GM19043 (cell line): ENCODE data around the gene PEX14.

ENCODE experiments used
- ATAC-seq: cut with Tn5 transposase; IDR thresholded peaks from one replicate; pipeline ENCODE4 v1.9.1; 2021; ENCODE audit warnings: low read depth; ENCODE audit not compliant: unreplicated experiment

The PEX14 gene

DNA sequence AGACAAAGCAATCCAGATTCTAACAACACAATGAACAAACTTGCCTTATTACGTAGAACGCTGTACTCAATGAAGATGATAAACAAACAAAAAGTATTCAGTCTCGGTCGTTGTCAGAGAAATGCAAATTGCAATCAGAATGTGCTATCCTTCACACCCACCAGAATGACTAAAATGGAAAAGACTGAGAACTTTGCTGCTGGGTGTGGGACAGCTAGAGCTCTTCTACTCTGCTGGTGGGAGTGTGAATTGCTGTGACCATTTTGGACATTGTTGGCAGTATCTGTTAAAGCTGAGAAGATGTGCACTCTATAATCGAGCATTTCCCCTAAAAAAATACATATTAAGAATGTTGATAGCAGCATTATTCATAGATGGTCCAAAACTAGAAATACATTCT lies 111.4 kb downstream of the PEX14 start:
- ATAC-seq, result no peak

DNA sequence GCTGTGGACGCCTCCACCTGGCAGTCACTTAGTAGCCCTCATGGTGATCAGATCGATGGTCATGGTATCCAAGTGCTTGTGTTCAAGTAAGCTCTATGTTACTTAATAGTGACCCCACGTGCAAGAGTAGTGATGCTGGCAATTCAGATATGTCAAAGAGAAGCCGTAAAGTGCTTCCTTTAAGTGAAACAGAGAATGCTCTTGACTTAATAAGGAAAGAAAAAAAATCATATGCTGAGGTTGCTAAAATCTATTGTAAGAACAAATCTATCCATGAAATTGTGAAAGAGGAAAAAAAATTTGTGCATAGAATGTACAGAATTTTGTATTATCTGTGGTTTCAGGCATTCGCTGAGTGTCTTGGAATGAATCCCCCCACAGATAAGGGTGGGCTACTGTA lies 113.9 kb downstream of the PEX14 start:
- ATAC-seq, result no peak

DNA sequence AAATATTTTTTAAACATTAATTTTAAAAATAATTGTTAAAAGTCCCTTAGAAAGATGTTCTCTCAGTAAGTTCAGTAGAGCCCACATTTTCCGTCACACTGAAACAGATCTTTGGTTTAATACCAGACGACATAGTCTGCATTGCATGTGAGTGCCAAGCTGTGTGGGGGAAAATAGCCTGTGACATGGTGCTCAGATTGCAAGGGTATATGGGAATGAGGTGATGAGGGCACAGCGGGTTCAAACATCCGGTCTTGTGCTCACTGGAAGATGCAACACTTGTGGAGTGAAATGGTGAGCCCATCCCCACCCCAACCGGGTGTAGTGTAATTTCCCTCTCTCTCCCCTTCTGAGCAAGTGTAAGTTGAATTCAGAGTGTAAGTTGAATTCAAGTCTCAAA lies 114.3 kb downstream of the PEX14 start:
- ATAC-seq, result no peak

DNA sequence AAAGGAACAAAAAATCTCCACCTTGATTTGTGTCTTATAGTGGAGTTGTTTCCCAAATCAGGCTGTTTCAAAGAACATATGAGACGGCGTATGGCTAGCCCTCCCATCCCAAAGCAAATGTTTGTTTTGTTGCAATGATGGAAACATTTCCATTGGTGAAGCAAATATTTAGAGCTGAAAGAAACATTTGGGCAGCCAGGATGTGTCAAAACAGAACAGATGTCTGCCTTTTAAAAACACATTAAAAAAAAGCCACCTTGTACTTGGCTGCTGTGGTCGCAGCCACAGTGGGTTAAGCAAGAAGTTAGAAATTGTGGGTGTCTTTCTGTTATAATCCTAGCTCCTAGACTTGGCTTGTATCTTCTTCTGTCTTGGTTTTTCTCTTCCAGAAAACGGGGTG lies 116.3 kb downstream of the PEX14 start:
- no peak for ATAC-seq

DNA sequence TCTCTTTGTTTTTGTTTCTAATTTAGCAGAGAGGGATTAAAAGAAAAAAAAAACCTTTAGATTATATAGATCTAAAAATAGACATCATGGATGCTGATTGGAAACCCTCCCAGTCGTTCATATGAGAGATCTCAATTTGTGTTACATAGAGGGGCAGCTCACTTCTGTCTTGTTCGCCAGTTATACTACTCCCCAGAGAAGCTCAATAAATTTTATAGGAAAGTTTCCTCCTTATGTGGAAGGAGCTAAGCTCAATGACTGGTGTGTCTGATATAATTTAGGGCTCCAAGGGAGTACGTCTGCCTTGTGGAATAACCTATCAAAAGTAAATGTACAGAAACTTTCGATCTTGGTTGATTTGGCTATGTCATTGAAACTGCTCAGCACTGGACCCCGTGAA lies 117.6 kb downstream of the PEX14 start:
- no peak for ATAC-seq

DNA sequence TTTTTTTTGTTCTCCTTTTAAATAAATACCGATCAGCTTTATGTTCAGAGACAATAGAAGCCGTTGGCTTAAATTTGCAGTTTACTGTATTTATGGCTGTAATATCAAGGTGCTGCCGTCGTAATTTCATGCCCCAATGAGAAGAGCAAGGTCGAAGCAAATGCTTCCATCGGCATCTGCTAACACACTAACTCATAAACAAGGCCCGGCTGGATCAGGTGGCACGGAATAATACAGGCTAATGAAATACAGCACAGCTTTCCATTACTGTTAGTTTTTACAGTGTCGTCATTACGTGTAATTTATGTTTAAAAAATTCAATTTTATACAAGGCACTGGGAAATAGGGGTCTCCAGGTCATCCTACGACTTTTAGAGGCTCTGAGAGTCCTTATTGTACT lies 119.0 kb downstream of the PEX14 start:
- no peak for ATAC-seq

DNA sequence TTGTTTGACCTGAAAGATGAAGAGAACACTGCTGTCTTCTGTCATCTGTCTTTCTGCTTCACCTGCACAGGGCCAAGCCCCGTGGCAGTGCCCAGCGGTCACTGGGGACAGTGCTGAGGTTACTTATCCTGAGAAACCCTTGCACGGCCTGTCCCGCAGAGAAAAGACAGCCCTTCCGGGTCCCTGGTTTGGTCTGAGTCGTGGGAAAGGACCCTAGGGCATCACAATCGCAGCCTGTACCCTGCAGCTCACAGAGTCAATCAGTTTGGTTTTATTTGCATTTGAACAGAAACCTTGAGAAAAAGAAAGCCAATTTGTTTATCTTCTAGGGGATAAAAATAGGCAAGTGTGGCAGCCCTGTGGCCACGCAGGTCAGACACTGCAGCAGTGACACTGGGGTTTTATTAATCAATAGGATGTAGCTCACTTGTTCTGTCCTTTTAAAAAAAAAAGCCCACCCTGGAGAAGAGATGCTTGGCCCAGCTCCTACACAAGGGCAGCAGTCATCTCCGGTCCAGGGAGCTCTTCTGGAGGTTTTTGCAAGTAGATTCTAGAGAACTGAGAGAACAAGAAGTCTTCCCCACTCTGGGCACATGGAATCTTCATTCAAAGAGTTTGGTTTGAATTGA lies 120.0 kb downstream of the PEX14 start:
- no peak for ATAC-seq

DNA sequence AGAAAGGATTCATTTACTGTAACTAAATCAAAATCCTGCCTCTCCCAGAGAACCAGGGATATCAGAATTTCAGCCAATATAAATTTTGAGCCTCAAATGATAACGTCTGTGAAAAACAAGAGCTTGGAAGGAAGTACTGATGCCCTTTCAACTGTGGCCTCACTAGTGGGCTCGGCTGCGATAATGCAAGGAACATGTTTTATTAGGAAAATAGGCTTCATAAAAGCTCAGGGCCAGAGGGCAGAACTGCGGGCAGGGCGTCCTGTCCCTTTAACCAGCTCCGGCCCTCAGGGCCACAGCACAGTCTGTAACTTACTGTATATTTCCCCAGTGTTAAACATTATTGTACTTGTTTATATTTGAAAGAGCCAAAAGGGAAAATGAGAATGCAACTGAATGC lies 122.0 kb downstream of the PEX14 start:
- ATAC-seq, result no peak

DNA sequence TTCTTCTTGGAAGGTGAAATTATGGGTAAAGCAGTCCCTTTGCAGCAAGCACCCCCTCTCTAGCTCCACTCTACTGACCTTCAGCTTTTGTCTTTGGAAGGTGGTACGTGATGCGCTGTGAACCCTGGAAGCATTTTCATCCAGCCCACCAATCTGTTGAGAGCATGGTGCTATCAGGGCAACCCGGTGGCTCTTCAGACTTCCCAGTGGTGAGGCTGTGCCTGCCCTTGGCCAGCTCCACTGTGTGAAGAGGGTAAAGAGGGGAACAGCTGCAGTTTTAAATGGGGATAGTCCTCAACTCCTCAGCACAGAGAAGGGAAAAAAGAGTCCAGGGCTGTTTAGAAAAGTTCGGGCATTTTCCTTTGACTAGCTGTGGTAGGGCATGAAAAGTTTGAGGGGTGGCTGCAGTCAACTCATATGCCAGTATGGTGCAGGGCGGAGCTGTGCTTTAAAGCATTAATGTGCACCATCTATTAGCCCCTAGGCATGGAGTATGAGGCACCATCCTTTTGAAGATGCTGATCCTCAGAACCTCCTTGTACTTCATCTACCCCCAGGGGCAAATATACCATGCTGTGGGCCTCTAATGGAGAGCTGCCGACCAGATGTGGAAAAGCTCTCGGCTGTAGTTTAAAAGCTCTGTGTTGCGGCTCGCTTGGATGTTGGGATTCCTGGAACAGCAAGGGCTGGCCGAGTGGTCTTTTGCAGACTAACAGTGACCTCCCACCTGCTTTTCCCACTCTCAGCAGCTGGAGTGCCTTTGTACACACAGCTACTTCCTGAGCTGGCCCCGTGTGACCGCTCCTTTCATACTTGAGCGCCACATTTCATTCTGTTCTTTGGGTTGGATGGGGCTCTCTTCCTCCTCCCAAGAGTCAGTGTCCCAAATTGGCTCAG lies 123.0 kb downstream of the PEX14 start:
- no peak for ATAC-seq

DNA sequence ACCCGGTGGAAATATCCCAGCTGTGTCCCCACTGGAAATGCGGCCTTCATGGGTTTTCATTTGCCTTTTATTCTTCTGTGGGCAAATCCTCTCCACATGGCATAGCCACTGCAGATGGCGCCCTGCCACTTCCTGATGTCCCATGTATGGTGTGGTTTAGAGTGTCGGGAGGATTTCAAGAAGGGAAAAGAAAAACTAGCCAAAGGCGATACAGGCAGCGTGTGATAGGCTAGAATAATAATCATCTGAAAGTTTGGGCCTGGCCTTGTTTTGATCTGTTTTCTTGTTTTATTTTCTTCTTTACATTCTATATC lies 123.6 kb downstream of the PEX14 start:
- ATAC-seq, result no peak

DNA sequence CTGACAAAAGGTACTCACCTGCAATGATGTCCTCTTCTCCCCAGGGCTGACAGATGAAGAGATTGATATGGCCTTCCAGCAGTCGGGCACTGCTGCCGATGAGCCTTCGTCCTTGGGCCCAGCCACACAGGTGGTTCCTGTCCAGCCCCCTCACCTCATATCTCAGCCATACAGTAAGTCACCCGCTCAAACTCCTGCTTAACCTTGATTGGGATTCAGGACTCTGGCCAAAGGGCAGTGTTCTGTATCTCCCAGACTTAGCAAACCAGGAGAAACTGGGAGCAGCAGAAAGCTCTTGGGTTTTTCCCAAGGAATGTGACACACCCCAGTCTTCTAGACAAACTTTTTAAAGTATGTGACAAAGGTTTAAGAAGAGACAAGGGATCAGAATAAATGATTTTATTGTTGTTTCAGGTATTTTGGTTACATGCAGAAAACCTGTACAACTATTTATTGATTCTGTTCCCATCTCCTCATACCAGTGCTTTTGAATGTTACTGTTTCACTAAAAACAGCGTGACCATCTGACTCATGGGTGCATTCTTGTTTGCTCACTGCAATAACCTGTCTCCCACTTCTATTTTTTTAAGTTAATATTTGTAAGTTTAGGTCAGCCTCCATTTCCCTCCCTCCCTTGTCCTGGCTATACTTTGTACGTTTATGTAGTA lies 124.6 kb downstream of the PEX14 start:
- no peak for ATAC-seq

DNA sequence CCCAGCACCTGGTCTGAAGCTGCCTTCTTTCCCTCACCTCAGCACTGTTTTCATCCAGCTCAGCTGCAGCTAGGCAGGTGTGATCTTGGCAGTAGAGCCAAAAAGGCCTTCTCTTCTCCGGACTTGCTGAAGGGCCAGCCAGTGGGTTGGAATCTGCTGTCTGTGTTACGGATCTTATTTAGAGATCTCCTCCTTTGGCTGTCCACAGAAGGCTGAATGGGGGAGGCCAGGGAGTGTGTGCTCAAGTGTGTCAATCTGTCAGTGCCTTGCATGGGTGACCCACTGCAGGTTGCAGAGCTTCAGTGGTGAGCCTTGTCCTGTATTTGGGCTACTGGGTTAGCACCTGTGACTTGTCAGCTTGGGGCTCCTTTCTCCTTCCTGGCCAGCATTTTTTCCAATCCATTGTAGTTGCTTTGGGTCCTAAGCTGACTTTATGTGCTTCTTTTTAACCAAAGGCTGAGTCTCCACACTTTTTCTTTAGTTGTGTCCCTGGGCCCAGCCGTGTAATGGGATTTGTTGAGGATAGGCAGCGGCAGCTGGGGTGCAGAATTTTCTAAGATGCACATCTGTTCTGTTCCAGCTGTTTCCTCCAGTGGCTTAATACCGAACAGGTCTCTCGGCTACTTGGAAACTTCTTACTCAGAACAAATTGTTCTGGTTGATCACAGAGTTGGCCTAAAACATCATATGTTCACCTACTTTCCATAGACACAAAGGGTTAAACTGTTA lies 126.8 kb downstream of the PEX14 start:
- ATAC-seq, result no peak

DNA sequence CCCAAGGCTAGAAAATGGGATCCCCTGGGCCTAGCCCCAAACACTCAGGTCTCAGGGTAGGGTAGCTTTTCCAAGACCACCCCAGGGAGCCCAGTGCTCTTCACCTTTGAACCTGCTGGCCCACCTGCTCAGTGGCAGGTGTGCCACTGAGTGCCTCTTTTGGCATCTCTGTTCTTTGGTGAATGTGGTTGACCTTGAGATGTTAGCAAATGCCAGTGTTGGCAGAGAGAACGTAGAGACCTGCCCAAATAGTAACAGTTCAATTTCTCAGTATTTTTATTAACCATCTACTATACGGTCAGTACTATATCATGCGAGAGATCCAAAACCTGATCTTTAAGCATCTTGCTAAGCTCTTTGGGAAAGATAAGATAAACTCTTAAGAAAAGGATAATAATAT lies 128.2 kb downstream of the PEX14 start:
- no peak for ATAC-seq

DNA sequence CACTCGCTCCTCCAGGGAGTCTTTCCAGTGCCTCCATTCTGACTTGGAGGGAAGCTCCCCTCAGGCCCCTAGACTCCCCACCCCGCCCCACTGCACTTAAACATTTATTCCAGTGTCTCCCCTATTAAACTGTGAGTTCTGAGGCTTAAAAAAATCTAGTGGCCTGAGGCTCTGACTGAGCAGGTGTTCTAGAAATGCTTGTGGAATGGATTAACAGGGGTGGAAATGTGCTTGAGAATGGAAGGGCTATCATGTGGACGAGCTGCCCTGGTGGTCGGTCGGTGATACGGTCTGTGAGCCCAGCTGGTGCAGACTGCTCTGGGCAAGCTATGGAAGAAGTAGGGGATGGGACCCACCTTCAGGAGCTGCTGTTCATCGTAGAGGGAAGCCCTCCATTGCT lies 130.2 kb downstream of the PEX14 start:
- ATAC-seq, result no peak

DNA sequence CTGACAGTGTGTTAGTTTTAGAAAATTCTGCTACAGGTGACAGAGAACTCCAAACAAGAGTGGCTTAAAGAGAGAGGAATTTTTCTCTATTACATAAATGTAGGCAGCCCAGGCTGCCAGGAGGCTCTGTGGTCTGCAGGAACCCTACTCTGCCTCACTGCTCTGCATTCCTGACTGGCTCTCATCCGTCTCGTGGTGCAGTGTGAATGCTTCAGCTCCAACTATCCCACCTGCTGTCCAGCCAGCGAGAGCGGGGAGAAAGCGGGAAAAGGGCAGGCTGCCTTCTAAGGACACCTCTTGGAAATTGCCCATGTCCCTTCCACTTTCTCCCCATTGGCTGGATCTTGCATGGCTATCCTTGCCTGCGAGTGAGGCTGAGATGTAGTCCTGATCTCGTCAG lies 131.3 kb downstream of the PEX14 start:
- ATAC-seq, result no peak

DNA sequence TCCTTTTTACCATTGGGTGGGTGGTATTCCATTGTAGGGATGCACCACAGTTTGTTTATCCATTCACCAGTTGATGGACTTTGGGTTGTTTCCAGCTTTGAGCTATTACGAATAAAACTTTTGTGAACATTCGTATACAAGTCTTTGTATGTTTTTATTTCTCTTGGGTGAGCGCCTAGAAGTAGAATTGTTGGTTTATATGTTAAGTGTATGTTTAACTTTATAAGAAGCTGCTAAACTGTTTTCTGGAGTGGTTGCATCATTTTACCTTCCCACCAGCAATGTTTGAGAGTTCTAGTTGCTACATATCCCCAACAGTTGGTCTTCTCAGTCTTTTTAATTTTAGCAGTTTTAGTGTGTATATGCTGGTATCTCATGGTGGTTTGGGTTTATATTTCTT lies 132.5 kb downstream of the PEX14 start:
- no peak for ATAC-seq

DNA sequence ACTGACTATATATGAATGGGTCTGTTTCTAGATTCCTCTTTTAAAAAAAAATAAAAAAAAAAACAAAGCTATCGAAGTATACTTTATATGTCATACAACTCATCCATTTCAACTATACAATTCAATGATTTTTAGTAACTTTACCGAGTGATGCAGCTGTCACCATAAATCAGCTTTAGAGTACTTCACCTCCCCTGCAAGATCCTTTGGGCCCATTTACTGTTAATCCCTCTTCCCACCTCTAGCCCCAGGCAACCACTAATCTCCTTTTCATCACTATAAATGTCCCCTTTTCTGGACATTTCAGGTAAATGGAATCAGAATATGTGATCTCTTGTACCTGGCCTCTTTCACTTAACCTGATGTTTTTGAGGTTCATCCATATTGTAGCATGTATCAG lies 133.9 kb downstream of the PEX14 start:
- no peak for ATAC-seq

DNA sequence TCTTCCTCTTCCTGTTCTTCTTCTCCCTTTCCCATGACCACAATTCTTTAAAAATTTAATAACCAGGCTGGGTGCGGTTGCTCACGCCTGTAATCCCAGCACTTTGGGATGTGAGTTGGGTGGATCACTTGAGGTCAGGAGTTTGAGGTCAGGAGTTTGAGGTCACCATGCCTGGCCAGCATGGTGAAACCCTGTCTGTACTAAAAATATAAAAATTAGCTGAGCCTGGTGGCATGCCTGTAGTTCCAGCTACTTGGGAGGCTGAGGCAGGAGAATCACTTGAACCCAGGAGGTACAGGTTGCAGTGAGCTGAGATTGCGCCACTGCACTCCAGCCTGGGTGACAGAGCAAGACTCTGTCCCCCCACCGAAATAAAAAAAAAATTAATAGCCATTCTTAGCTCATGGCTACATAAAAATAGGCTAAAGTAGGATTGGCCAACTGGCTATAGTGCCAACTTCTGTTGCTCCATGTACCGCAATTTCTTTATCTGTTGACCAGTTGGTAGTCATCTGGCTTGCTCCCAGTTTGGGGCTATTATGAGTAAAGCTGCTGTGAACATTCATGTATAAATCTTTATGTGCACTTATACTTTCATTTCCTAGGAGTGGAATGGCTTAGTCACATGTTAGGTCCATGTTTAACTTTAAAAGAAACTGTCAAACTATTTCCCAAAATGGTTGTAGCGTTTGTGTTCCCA lies 136.3 kb downstream of the PEX14 start:
- ATAC-seq, result no peak

DNA sequence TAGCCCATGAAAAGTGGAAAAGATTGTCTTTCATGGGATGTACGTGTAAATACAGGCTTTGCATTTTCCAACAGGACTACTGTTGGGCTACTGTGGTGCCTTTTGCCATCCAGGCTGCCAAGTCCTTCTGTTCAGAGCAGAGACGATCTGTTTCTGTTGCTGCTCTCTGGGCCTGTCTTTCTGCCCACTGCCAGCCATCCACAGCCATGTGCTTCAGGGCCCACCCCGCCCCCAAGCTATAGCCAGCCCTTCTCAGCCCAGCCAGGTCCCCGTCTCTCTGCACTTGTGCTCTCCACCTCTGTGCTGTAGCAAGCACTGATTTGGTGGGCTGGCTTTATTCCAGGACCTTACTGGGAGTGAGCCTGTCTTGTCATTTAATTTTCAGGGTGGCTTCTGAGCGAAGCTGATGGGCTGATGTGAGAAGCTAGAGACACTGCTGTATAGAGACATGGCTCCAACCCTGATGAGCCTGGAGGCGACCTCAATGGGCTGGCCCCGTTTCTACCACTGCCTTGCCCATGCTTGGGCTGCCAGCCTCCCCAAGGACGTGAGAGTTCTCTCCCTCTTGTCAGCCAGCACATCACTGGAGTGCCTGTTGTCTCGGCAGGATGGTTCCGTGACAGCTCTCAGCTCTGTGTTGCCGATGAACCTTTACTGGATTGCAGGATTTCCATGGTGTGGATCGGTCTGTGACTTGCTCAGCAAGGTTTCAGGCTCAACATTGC lies 137.8 kb downstream of the PEX14 start:
- no peak for ATAC-seq

DNA sequence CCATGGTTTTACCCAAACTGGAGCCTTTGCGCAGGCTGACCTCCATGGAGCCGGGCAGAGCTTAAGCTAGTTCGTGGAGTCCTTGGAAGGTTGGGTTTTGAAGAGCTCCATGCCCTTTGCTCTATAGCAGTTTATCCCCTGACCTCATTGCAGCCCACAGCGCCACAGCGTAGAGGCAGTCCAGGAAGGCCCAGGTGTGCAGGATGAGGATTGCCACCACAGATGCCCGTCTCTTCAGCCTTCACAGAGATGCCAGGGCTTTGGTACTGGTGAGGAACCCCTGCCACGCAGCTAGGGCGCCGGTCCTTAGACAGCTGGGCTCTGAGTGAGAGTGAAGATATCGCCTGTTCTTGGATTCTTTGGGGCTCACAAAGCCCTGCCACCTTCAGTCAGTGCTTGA lies 138.6 kb downstream of the PEX14 start:
- no peak for ATAC-seq
